ENCODE results near the gene GRID1.

GRCh38 chr10:86393862-86394455 is 27.4 kb upstream of the GRID1 start:
- TF ChIP-seq POLR2A (IDR thresholded peaks at IDR 0.05; ENCODE audit: low read length) = no peak
- no peak for TF ChIP-seq GATA1 (IDR thresholded peaks at IDR 0.05; ENCODE audit: low read depth, low read length)

All from erythroblast (primary cell).